ENCODE data around the gene SLF1.
"Not testable (repeated sequence)": the region's sequence is repeated elsewhere in the genome, so short reads cannot be mapped to it uniquely, and the experiment has no call there.

Gene SLF1

GRCh38 chr5:94618493-94619328, at the start of gene SLF1, which contains the start of gene KIAA0825:
Gene SLF1 (plus strand): TSS chr5:94618669. CDS start chr5:94628811, 10,142 bp downstream.
Gene KIAA0825 (minus strand): TSS chr5:94618604. CDS start chr5:94537126, 81,478 bp downstream.
- peak; percentile 49 to 74 for DNase-seq (ENCODE audit: extremely low read depth in 1 of 2, low read depth in 1 of 2)

- DNase-seq (ENCODE audit: extremely low read depth in 1 of 2, low read depth in 1 of 2): no peak
These were observed 47.1 kb upstream of the SLF1 start for GRCh38 chr5:94571415-94571814.

- DNase-seq (ENCODE audit: extremely low read depth in 1 of 2, low read depth in 1 of 2): not testable (repeated sequence)
These were observed 45.1 kb upstream of the SLF1 start for GRCh38 chr5:94573349-94573748.

- DNase-seq (ENCODE audit: extremely low read depth in 1 of 2, low read depth in 1 of 2): no peak
These were observed 43.3 kb upstream of the SLF1 start for GRCh38 chr5:94575196-94575595.

GRCh38 chr5:94577466-94578245, 40.8 kb upstream of the SLF1 start:
- DNase-seq (ENCODE audit: extremely low read depth in 1 of 2, low read depth in 1 of 2): no peak

- DNase-seq (ENCODE audit: extremely low read depth in 1 of 2, low read depth in 1 of 2): no peak
These were observed 23.1 kb upstream of the SLF1 start for GRCh38 chr5:94595281-94595840.

GRCh38 chr5:94613583-94613982, 4.9 kb upstream of the SLF1 start:
- DNase-seq (ENCODE audit: extremely low read depth in 1 of 2, low read depth in 1 of 2): no peak

- no peak for DNase-seq (ENCODE audit: extremely low read depth in 1 of 2, low read depth in 1 of 2)
These were observed 4.2 kb upstream of the SLF1 start for GRCh38 chr5:94614156-94614805.

- no peak for DNase-seq (ENCODE audit: extremely low read depth in 1 of 2, low read depth in 1 of 2)
These were observed 2.6 kb upstream of the SLF1 start for GRCh38 chr5:94615862-94616261.

GRCh38 chr5:94618029-94618492, 408 bp upstream of the SLF1 start:
- DNase-seq (ENCODE audit: extremely low read depth in 1 of 2, low read depth in 1 of 2): no peak

GRCh38 chr5:94620256-94620655, 1.8 kb downstream of the SLF1 start:
- DNase-seq (ENCODE audit: extremely low read depth in 1 of 2, low read depth in 1 of 2): no peak

- no peak for DNase-seq (ENCODE audit: extremely low read depth in 1 of 2, low read depth in 1 of 2)
These were observed 3.3 kb downstream of the SLF1 start for GRCh38 chr5:94621763-94622162.

- no peak for DNase-seq (ENCODE audit: extremely low read depth in 1 of 2, low read depth in 1 of 2)
These were observed 4.5 kb downstream of the SLF1 start for GRCh38 chr5:94623011-94623410.

- no peak for DNase-seq (ENCODE audit: extremely low read depth in 1 of 2, low read depth in 1 of 2)
These were observed 5.4 kb downstream of the SLF1 start for GRCh38 chr5:94623877-94624276.

- no peak for DNase-seq (ENCODE audit: extremely low read depth in 1 of 2, low read depth in 1 of 2)
These were observed 8.7 kb downstream of the SLF1 start for GRCh38 chr5:94627191-94627590.

GRCh38 chr5:94632024-94632423, 13.6 kb downstream of the SLF1 start:
- DNase-seq (ENCODE audit: extremely low read depth in 1 of 2, low read depth in 1 of 2): no peak

- DNase-seq (ENCODE audit: extremely low read depth in 1 of 2, low read depth in 1 of 2): no peak
These were observed 21.7 kb downstream of the SLF1 start for GRCh38 chr5:94640176-94640575.

GRCh38 chr5:94645053-94645452, 26.6 kb downstream of the SLF1 start:
- DNase-seq (ENCODE audit: extremely low read depth in 1 of 2, low read depth in 1 of 2): no peak

GRCh38 chr5:94646758-94647157, 28.3 kb downstream of the SLF1 start:
- no peak for DNase-seq (ENCODE audit: extremely low read depth in 1 of 2, low read depth in 1 of 2)

GRCh38 chr5:94649874-94650273, 31.4 kb downstream of the SLF1 start:
- DNase-seq (ENCODE audit: extremely low read depth in 1 of 2, low read depth in 1 of 2): no peak

GRCh38 chr5:94658272-94658671, 39.8 kb downstream of the SLF1 start:
- DNase-seq (ENCODE audit: extremely low read depth in 1 of 2, low read depth in 1 of 2): no peak
